GM19025 (cell line): ENCODE data around the gene ARL8B.
A peak's percentile ranks its signal among the peaks of the same experiment; 100 is the strongest.
"Not testable (repeated sequence)": the region's sequence is repeated elsewhere in the genome, so short reads cannot be mapped to it uniquely, and the experiment has no call there.

ENCODE experiments used
- ATAC-seq: cut with Tn5 transposase; IDR thresholded peaks from one replicate; pipeline ENCODE4 v1.9.1; 2021; ENCODE audit warnings: mild to moderate bottlenecking, low read depth, moderate library complexity; ENCODE audit not compliant: unreplicated experiment

The ARL8B gene

GRCh38 chr3:5106933-5107334, 15.2 kb upstream of the ARL8B start:
- not testable (repeated sequence) for ATAC-seq

- ATAC-seq = no peak
These were observed 11.8 kb upstream of the ARL8B start for GRCh38 chr3:5110337-5110736.

GRCh38 chr3:5112043-5112442, 10.0 kb upstream of the ARL8B start:
- ATAC-seq = no peak

- ATAC-seq = not testable (repeated sequence)
These were observed 8.4 kb upstream of the ARL8B start for GRCh38 chr3:5113726-5114125.

GRCh38 chr3:5115506-5116162, 6.5 kb upstream of the ARL8B start:
- no peak for ATAC-seq

- no peak for ATAC-seq
These were observed 5.6 kb upstream of the ARL8B start for GRCh38 chr3:5116538-5116937.

GRCh38 chr3:5120446-5120845, 1.6 kb upstream of the ARL8B start:
- ATAC-seq = no peak

GRCh38 chr3:5122741-5123706, 932 bp downstream of the ARL8B start:
- ATAC-seq = peak; percentile 3

GRCh38 chr3:5123937-5124336, 1.8 kb downstream of the ARL8B start:
- ATAC-seq = no peak

GRCh38 chr3:5126586-5126985, 4.5 kb downstream of the ARL8B start:
- ATAC-seq = no peak

- no peak for ATAC-seq
These were observed 6.8 kb downstream of the ARL8B start for GRCh38 chr3:5128849-5129248.

- ATAC-seq = no peak
These were observed 11.3 kb downstream of the ARL8B start for GRCh38 chr3:5133239-5134018.

GRCh38 chr3:5134019-5134391, 11.9 kb downstream of the ARL8B start:
- no peak for ATAC-seq

- ATAC-seq = no peak
These were observed 12.4 kb downstream of the ARL8B start for GRCh38 chr3:5134499-5134898.

GRCh38 chr3:5136211-5136918, 14.3 kb downstream of the ARL8B start:
- ATAC-seq = peak; percentile 48

- ATAC-seq = no peak
These were observed 14.9 kb downstream of the ARL8B start for GRCh38 chr3:5136919-5137429.

- no peak for ATAC-seq
These were observed 16.3 kb downstream of the ARL8B start for GRCh38 chr3:5138214-5138981.

- peak; percentile 45 for ATAC-seq
These were observed 18.1 kb downstream of the ARL8B start for GRCh38 chr3:5140230-5140621.

- ATAC-seq = no peak
These were observed 18.7 kb downstream of the ARL8B start for GRCh38 chr3:5140839-5141238.
